ENCODE results near the gene P2RX3. TPM values are rescaled to one million over a fixed set of nuclear protein-coding genes. Genes with fewer than 3 reads are reported as not detected.
A peak's percentile ranks its signal among the peaks of the same experiment; 100 is the strongest.

P2RX3 gene
- total RNA-seq, 1 donor from 2014 or later, result not detected

- no peaks in the 10 kb centered on the region for H3K27me3 ChIP-seq (ENCODE audit: insufficient read depth, low read length)
- FAIRE-seq (no peak), DNase-seq (ENCODE audit: low read depth) (peak; percentile 10)
- peak overlapping the region; percentile 97 for H3K27ac Mint-ChIP-seq (ENCODE audit: unreplicated experiment)
- H3K4me3 ChIP-seq (ENCODE audit: insufficient read depth, low read depth, low read length), result peak overlapping the region; percentile 53
- H3K9ac ChIP-seq (ENCODE audit: low read length), result peak overlapping the region; percentile 94
- H3K9me3 Mint-ChIP-seq (ENCODE audit: unreplicated experiment), result no peaks in the 10 kb centered on the region
- TF ChIP-seq EZH2 (IDR thresholded peaks at IDR 0.05; ENCODE audit: insufficient read depth, low read length) (no peak), CTCF (IDR thresholded peaks at IDR 0.05; ENCODE audit: insufficient read depth, low read depth, low read length) (no peak)
- H4K20me1 ChIP-seq (ENCODE audit: insufficient read depth, low read length), result peaks cover 57% of the 10 kb centered on the region
- peak overlapping the region; percentile 99 for H3K4me2 ChIP-seq (ENCODE audit: low read length)
- no peaks in the 10 kb centered on the region for H3K9me3 ChIP-seq (ENCODE audit: insufficient read depth, low read depth, low read length)
- H3K79me2 ChIP-seq (ENCODE audit: insufficient read depth, low read length), result peaks cover 61% of the 10 kb centered on the region
- no peaks in the 10 kb centered on the region for H3K27me3 Mint-ChIP-seq (ENCODE audit: low read depth, unreplicated experiment)
- H3K4me1 ChIP-seq (ENCODE audit: insufficient read depth, low read length), result peaks cover 48% of the 10 kb centered on the region
- peaks cover 26% of the 10 kb centered on the region for H3K36me3 ChIP-seq (ENCODE audit: insufficient read depth, low read length)
- peak overlapping the region; percentile 90 for H3K27ac ChIP-seq (ENCODE audit: low read depth, low read length)
- H3K4me3 Mint-ChIP-seq (ENCODE audit: unreplicated experiment), result peak overlapping the region; percentile 95
- H3K4me1 Mint-ChIP-seq (ENCODE audit: low read depth, unreplicated experiment), result peaks cover 47% of the 10 kb centered on the region
- H2AFZ ChIP-seq (ENCODE audit: low read depth, low read length), result peak overlapping the region; percentile 45
- peaks cover 23% of the 10 kb centered on the region for H3K36me3 Mint-ChIP-seq (ENCODE audit: low read depth, unreplicated experiment)
Measured at GRCh38 chr11:57321388-57322255, 16.5 kb upstream of the P2RX3 start.

DNA sequence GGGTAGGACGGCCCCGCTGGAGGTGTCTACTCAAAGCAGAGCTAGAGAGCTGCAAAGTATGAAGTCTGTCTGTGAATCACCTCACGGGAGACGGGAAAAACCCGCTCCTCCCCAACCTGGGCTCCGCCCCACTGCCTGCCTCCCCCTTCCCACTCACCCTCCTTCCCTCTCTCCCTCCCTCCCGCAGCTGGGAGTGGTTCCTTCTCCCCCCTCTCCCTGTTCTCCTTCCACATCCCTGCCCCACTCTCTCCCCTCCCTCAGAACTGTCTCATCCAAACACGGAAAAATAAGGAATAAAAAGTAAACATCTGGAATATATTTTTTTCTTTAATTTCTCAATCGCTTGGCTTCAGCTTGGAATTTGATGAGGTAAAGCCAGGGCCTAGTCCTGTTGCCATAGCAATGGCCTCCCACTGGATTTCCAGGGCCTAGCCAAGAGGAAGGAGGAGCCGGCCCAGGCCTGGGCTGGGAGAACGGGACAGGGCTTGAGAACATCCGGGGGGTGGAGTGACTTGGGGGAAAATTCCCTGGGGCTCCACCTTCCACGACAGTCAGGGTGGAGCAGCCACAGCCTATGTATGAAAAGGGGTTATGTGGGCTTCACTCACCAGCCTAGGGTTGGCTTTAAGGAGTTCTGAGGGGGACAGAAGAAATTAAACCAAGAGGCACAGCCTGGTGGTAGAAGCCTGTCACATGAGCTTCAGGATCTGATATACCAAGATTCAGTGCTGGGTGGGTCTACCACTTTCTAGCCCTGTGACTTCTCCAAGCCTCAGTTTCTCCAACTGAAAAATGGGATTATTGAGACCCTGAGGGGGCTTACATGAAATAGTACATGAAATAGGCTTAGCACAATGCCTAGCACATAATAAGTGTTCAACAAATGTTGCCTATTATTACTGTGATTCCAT is 15.6 kb upstream of the P2RX3 start:
- Histone ChIP-seq H3K79me2 (ENCODE audit: insufficient read depth, low read length) (peaks cover 54% of the 10 kb centered on the region), H3K27me3 (ENCODE audit: insufficient read depth, low read length) (no peaks in the 10 kb centered on the region), H3K4me3 (ENCODE audit: insufficient read depth, low read depth, low read length) (peak overlapping the region; percentile 53), H3K9ac (ENCODE audit: low read length) (peak overlapping the region; percentile 94), H3K27ac (ENCODE audit: low read depth, low read length) (peak overlapping the region; percentile 90), H2AFZ (ENCODE audit: low read depth, low read length) (peak overlapping the region; percentile 45), H3K4me2 (ENCODE audit: low read length) (peak overlapping the region; percentile 99), H3K4me1 (ENCODE audit: insufficient read depth, low read length) (peaks cover 48% of the 10 kb centered on the region), H3K36me3 (ENCODE audit: insufficient read depth, low read length) (peaks cover 23% of the 10 kb centered on the region), H4K20me1 (ENCODE audit: insufficient read depth, low read length) (peaks cover 49% of the 10 kb centered on the region), H3K9me3 (ENCODE audit: insufficient read depth, low read depth, low read length) (no peaks in the 10 kb centered on the region)
- DNase-seq (ENCODE audit: low read depth) (peak; percentile 96), FAIRE-seq (peak; percentile 58)
- Mint-ChIP-seq H3K4me3 (ENCODE audit: unreplicated experiment) (peak overlapping the region; percentile 95), H3K27ac (ENCODE audit: unreplicated experiment) (peak overlapping the region; percentile 97), H3K27me3 (ENCODE audit: low read depth, unreplicated experiment) (no peaks in the 10 kb centered on the region), H3K36me3 (ENCODE audit: low read depth, unreplicated experiment) (peaks cover 28% of the 10 kb centered on the region), H3K9me3 (ENCODE audit: unreplicated experiment) (no peaks in the 10 kb centered on the region), H3K4me1 (ENCODE audit: low read depth, unreplicated experiment) (peaks cover 48% of the 10 kb centered on the region)
- TF ChIP-seq EZH2 (IDR thresholded peaks at IDR 0.05; ENCODE audit: insufficient read depth, low read length) (no peak), CTCF (IDR thresholded peaks at IDR 0.05; ENCODE audit: insufficient read depth, low read depth, low read length) (no peak)

Measured in astrocyte (in vitro differentiated cells and primary cell).